NCI-H1436 (cell line): ENCODE data around the gene NDRG2.

Experiments used
- DNase-seq: peaks from one replicate; lab custom pipeline; 2025; lab: John Stamatoyannopoulos, UW

Gene NDRG2

DNA sequence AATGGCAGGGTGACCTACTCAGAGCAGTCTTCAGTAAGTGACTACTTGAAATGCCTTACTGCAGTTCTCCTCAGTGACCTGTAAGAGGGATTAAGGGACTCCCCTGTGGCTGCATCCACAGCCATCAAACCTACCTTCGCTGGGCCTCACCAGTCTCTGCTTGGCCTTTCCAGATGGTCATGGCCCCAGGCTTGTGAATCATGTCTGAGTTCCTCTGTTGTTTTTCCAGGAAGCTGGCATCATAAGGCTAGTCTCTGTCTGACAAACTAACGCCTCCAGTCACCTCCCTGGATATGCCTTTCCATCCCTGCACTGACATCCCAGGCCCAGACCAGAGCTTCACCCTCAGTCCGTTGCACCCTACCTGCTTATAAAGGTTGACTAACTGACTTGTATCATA is 55.5 kb downstream of the NDRG2 start:
- no peak for DNase-seq
